ENCODE results near the gene MSH2. TPM values are rescaled to one million over a fixed set of nuclear protein-coding genes. Genes with fewer than 3 reads are reported as not detected.

Gene MSH2
- total and polyA plus RNA-seq, 2 of the 13 experiments (the other 11 are each of a cell fraction or from before 2014, with no cell fraction given): 19.9 to 76.3 TPM

GRCh38 chr2:47373747-47374146 is 29.2 kb upstream of the MSH2 start (continued):
- TF ChIP-seq RBFOX2 (IDR thresholded peaks at IDR 0.05; ENCODE audit: low read depth, low read length) (no peak), LBX2 (CRISPR knock-in tag; IDR thresholded peaks at IDR 0.05; ENCODE audit: borderline replicate concordance) (no peak), STAG1 (CRISPR knock-in tag; IDR thresholded peaks at IDR 0.05) (peak; percentile 96), ZNF891 (CRISPR knock-in tag; IDR thresholded peaks at IDR 0.05) (no peak), HCFC1 (IDR thresholded peaks at IDR 0.05; ENCODE audit: low read depth, low read length) (no peak), ZNF251 (CRISPR knock-in tag; IDR thresholded peaks at IDR 0.05) (no peak), ZSCAN9 (CRISPR knock-in tag; IDR thresholded peaks at IDR 0.05; ENCODE audit: borderline replicate concordance) (peak; percentile 76; the same call in 1 of the 2 replicates), PRDM4 (CRISPR knock-in tag; IDR thresholded peaks at IDR 0.05; ENCODE audit: borderline replicate concordance) (no peak), ELF1 (CRISPR knock-in tag; IDR thresholded peaks at IDR 0.05) (no peak), ZNF749 (CRISPR knock-in tag; IDR thresholded peaks at IDR 0.05; ENCODE audit: borderline replicate concordance) (no peak), ZNF773 (CRISPR knock-in tag; IDR thresholded peaks at IDR 0.05; ENCODE audit: borderline replicate concordance) (no peak), MXD1 (CRISPR knock-in tag; IDR thresholded peaks at IDR 0.05) (no peak), ZNF207 (IDR thresholded peaks at IDR 0.05; ENCODE audit: borderline replicate concordance) (no peak), ISX (CRISPR knock-in tag; conservative IDR thresholded peaks at IDR 0.05) (no peak), HES4 (CRISPR knock-in tag; IDR thresholded peaks at IDR 0.05; ENCODE audit: borderline replicate concordance) (no peak), ZNF451 (CRISPR knock-in tag; IDR thresholded peaks at IDR 0.05) (no peak), PCBP2 (optimal IDR thresholded peaks at IDR 0.05; ENCODE audit: low read depth, low read length, poor library complexity, severe bottlenecking) (no peak), MYNN (CRISPR knock-in tag; IDR thresholded peaks at IDR 0.05; ENCODE audit: low read depth) (no peak), AGO2 (optimal IDR thresholded peaks at IDR 0.05; ENCODE audit: low read depth, low read length) (no peak), KLF12 (CRISPR knock-in tag; IDR thresholded peaks at IDR 0.05; ENCODE audit: borderline replicate concordance) (no peak), RARG (CRISPR knock-in tag; IDR thresholded peaks at IDR 0.05; ENCODE audit: low read depth) (no peak), HBP1 (CRISPR knock-in tag; IDR thresholded peaks at IDR 0.05; ENCODE audit: low read depth) (0 out of 2 replicates have a peak, but pooled peaks have one; percentile 40), ZNF234 (CRISPR knock-in tag; conservative IDR thresholded peaks at IDR 0.05) (no peak), ONECUT2 (CRISPR knock-in tag; IDR thresholded peaks at IDR 0.05) (no peak), THRA (CRISPR knock-in tag; IDR thresholded peaks at IDR 0.05; ENCODE audit: borderline replicate concordance) (peak; percentile 85; the same call in 1 of the 2 replicates), CHD4 (IDR thresholded peaks at IDR 0.05; ENCODE audit: borderline replicate concordance, low read length) (no peak), ZNF264 (CRISPR knock-in tag; IDR thresholded peaks at IDR 0.05) (no peak)
